PC-9 (cell line): Measurements from ENCODE around the gene ADAM23. TPM values are rescaled to one million over a fixed set of nuclear protein-coding genes. Genes with fewer than 3 reads are reported as not detected.

Experiments used
- BruUV-seq: library from RNA; stranded (reverse); fragments of 400-500 nt; replicated peaks from 2 replicates; lab custom pipeline; 2021; lab: Mats Ljungman, UMichigan
- CTCF ChIA-PET: fragments of 300-600 bp; sonication (Branson Sonifier 250); formaldehyde crosslinking; loops from one replicate; lab custom pipeline; 2022; ENCODE audit warnings: antibody characterized with exemption; lab: Charles Lee
- POLR2A ChIA-PET: fragments of 300-600 bp; sonication (Branson Sonifier 250); formaldehyde crosslinking; loops from one replicate; lab custom pipeline; 2022; ENCODE audit warnings: antibody characterized with exemption; ENCODE audit not compliant: unreplicated experiment; lab: Charles Lee
- DNase-seq, 2 experiments: peaks; one replicate each; pipeline versions ENCODE4 v3.0.0 to v3.0.0-alpha.2; 2015 to 2022; ENCODE audit warnings: mixed read lengths in 1 of 2
- H2AFZ ChIP-seq: fragments of 200-600 bp; sonication (generic); 2 replicates; pipeline ENCODE4 v1.8.1; 2017; ENCODE audit warnings: antibody characterized with exemption
- H3F3A ChIP-seq: fragments of 200-600 bp; sonication (generic); 2 replicates; pipeline ENCODE4 v1.8.1; 2017; ENCODE audit warnings: antibody characterized with exemption, mild to moderate bottlenecking, low read depth; ENCODE audit not compliant: insufficient read depth
- H3K27ac ChIP-seq: fragments of 200-600 bp; sonication (generic); 2 replicates; pipeline ENCODE4 v1.6.1; 2016; ENCODE audit warnings: mixed run types
- H3K27me3 ChIP-seq: fragments of 200-600 bp; sonication (generic); 2 replicates; pipeline ENCODE4 v1.6.1; 2016; ENCODE audit warnings: low read depth, mixed run types; ENCODE audit not compliant: insufficient read depth
- H3K36me3 ChIP-seq: fragments of 200-600 bp; sonication (generic); 2 replicates; pipeline ENCODE4 v1.6.1; 2016; ENCODE audit warnings: low read depth, mixed run types
- H3K4me1 ChIP-seq: fragments of 200-600 bp; sonication (generic); replicated peaks from 2 replicates; pipeline ENCODE4 v1.6.1; 2016; ENCODE audit warnings: mixed run types; ENCODE audit not compliant: insufficient read depth
- H3K4me2 ChIP-seq: fragments of 200-600 bp; sonication (generic); 2 replicates; pipeline ENCODE4 v1.6.1; 2017; ENCODE audit warnings: mixed run types
- H3K4me3 ChIP-seq: fragments of 200-600 bp; sonication (generic); 2 replicates; pipeline ENCODE4 v1.6.1; 2016; ENCODE audit warnings: mixed run types
- H3K79me2 ChIP-seq: fragments of 200-600 bp; sonication (generic); 2 replicates; pipeline ENCODE4 v1.6.1; 2017; ENCODE audit warnings: low read depth, mixed run types
- H3K9me2 ChIP-seq: fragments of 200-600 bp; sonication (generic); 2 replicates; pipeline ENCODE4 v1.8.1; 2017; ENCODE audit warnings: mild to moderate bottlenecking; ENCODE audit not compliant: insufficient read depth
- H3K9me3 ChIP-seq: fragments of 200-600 bp; sonication (generic); 2 replicates; pipeline ENCODE4 v1.8.1; 2016; ENCODE audit warnings: low read depth; ENCODE audit not compliant: insufficient read depth
- H4K20me1 ChIP-seq: fragments of 200-600 bp; sonication (generic); 2 replicates; pipeline ENCODE4 v1.8.1; 2017; ENCODE audit not compliant: insufficient read depth
- CTCF ChIP-seq: fragments of 200-600 bp; sonication (generic); conservative IDR thresholded peaks from 2 replicates; pipeline ENCODE4 v1.6.1; 2017; ENCODE audit warnings: mixed run types, antibody characterized with exemption, mild to moderate bottlenecking, moderate library complexity
- EZH2 ChIP-seq: fragments of 200-600 bp; sonication (generic); IDR thresholded peaks from 2 replicates; pipeline ENCODE4 v1.8.0; 2017; ENCODE audit warnings: antibody characterized with exemption, low read depth
- intact Hi-C: fragments of 100-400 bp; cut with micrococcal nuclease; formaldehyde crosslinking; loops from one replicate; pipeline ENCODE4 v1.10.0; 2022; ENCODE audit not compliant: unreplicated experiment
- total RNA-seq: library from RNA; stranded (reverse); gene quantifications from 2 replicates; pipeline ENCODE4 v1.2.3, GENCODE V29; 2021

The ADAM23 gene
- total RNA-seq, 1 experiment from 2014 or later = 12.0 TPM

GRCh38 chr2:206481056-206481455 is 37.7 kb downstream of the ADAM23 start:
- H3F3A ChIP-seq = no peaks in the 10 kb centered on the region
- no peaks in the 10 kb centered on the region for H3K79me2 ChIP-seq
- ChIA-PET CTCF (no interaction called here), POLR2A (no interaction called here)
- no peaks in the 10 kb centered on the region for H3K9me2 ChIP-seq
- H3K4me3 ChIP-seq = no peak overlapping the region
- no peak overlapping the region for H3K27ac ChIP-seq
- no peak for DNase-seq
- no peaks in the 10 kb centered on the region for H3K36me3 ChIP-seq
- intact Hi-C loops = no loop called here
- no peaks in the 10 kb centered on the region for H3K4me1 ChIP-seq
- H3K27me3 ChIP-seq = no peaks in the 10 kb centered on the region
- TF ChIP-seq CTCF = no peak
- TF ChIP-seq EZH2 = no peak
- no peak overlapping the region for H2AFZ ChIP-seq
- no TSS peak for BruUV-seq
- H3K4me2 ChIP-seq = no peak overlapping the region
- H4K20me1 ChIP-seq = no peaks in the 10 kb centered on the region
- no peaks in the 10 kb centered on the region for H3K9me3 ChIP-seq

GRCh38 chr2:206482123-206482522 is 38.8 kb downstream of the ADAM23 start:
- no peaks in the 10 kb centered on the region for H3K36me3 ChIP-seq
- DNase-seq = no peak
- H3K4me2 ChIP-seq = no peak overlapping the region
- no TSS peak for BruUV-seq
- H3K79me2 ChIP-seq = no peaks in the 10 kb centered on the region
- H3K9me2 ChIP-seq = no peaks in the 10 kb centered on the region
- no peaks in the 10 kb centered on the region for H3K4me1 ChIP-seq
- CTCF ChIA-PET = interaction anchor here (0.6 kb wide), 1 partner anchor 210 kb away, joined by 7 read pairs; no protein-coding TSS in a partner anchor
- no peaks in the 10 kb centered on the region for H3K9me3 ChIP-seq
- POLR2A ChIA-PET = interaction anchor here (0.6 kb wide), 1 partner anchor 33 kb away, joined by 3 read pairs; no protein-coding TSS in a partner anchor
- H3F3A ChIP-seq = no peaks in the 10 kb centered on the region
- intact Hi-C loops = no loop called here
- no peak overlapping the region for H2AFZ ChIP-seq
- no peak overlapping the region for H3K4me3 ChIP-seq
- no peak for TF ChIP-seq CTCF
- no peaks in the 10 kb centered on the region for H3K27me3 ChIP-seq
- H4K20me1 ChIP-seq = no peaks in the 10 kb centered on the region
- no peak overlapping the region for H3K27ac ChIP-seq

- no peaks in the 10 kb centered on the region for H3F3A ChIP-seq
- no peaks in the 10 kb centered on the region for H3K9me3 ChIP-seq
- no TSS peak for BruUV-seq
- no peak overlapping the region for H3K4me3 ChIP-seq
- no peaks in the 10 kb centered on the region for H3K9me2 ChIP-seq
- no peak overlapping the region for H3K27ac ChIP-seq
- no peak for TF ChIP-seq CTCF
- no peak for TF ChIP-seq EZH2
- CTCF ChIA-PET = interaction anchor here (0.6 kb wide), 1 partner anchor 209 kb away, joined by 7 read pairs; no protein-coding TSS in a partner anchor
- no peaks in the 10 kb centered on the region for H3K36me3 ChIP-seq
- H3K79me2 ChIP-seq = no peaks in the 10 kb centered on the region
- POLR2A ChIA-PET = interaction anchor here (0.6 kb wide), 1 partner anchor 34 kb away, joined by 3 read pairs; no protein-coding TSS in a partner anchor
- H3K4me1 ChIP-seq = no peaks in the 10 kb centered on the region
- no peak overlapping the region for H3K4me2 ChIP-seq
- H2AFZ ChIP-seq = no peak overlapping the region
- H4K20me1 ChIP-seq = no peaks in the 10 kb centered on the region
- DNase-seq = no peak
- no peaks in the 10 kb centered on the region for H3K27me3 ChIP-seq
- intact Hi-C loops = no loop called here
Observed at GRCh38 chr2:206482633-206483032, 39.3 kb downstream of the ADAM23 start.
